Lung (tissue), 12 donors: ENCODE measurements around the gene PITPNM2. TPM values are rescaled to one million over a fixed set of nuclear protein-coding genes. Genes with fewer than 3 reads are reported as not detected.

Source experiments
- ATAC-seq: fragments of 200-7000 bp; cut with Tn5 transposase; one replicate; pipeline ENCODE4 v1.9.1; 2020; ENCODE audit warnings: moderate number of reproducible peaks; ENCODE audit not compliant: insufficient read depth, low FRiP score
- DNase-seq, 3 donors: peaks; one replicate each; pipeline ENCODE4 v3.0.0-alpha.2; 2013 to 2017
- H3K27ac ChIP-seq, 2 donors: one replicate each; pipeline ENCODE4 v1.5.1; 2013; ENCODE audit warnings: mild to moderate bottlenecking in 2 of 2, moderate library complexity in 2 of 2, control low read depth in 1 of 2, inconsistent platforms in 1 of 2, low read depth in 1 of 2, low read length in 1 of 2
- H3K27me3 ChIP-seq, 3 donors: one replicate each; pipeline ENCODE4 v1.5.1; 2013; ENCODE audit warnings: low read length in 2 of 3; ENCODE audit not compliant: control insufficient read depth in 3 of 3, insufficient read depth in 3 of 3
- H3K36me3 ChIP-seq, 4 donors: one replicate each; pipeline ENCODE4 v1.5.1; 2013; ENCODE audit warnings: low read length in 4 of 4, mild to moderate bottlenecking in 1 of 4, moderate library complexity in 1 of 4; ENCODE audit not compliant: control insufficient read depth in 4 of 4, insufficient read depth in 4 of 4
- H3K4me1 ChIP-seq, 5 donors: one replicate each; pipeline ENCODE4 v1.5.1; 2013; ENCODE audit warnings: low read length in 5 of 5, mild to moderate bottlenecking in 2 of 5, moderate library complexity in 1 of 5; ENCODE audit not compliant: control insufficient read depth in 5 of 5, insufficient read depth in 5 of 5
- H3K4me3 ChIP-seq: one replicate; pipeline ENCODE4 v1.5.1; 2013; ENCODE audit warnings: mild to moderate bottlenecking, control low read depth, moderate library complexity
- H3K9ac ChIP-seq, 2 donors: one replicate each; pipeline ENCODE4 v1.5.1; 2013; ENCODE audit warnings: low read length in 2 of 2, control low read depth in 1 of 2; ENCODE audit not compliant: insufficient read depth in 1 of 2
- H3K9me3 ChIP-seq, 4 donors: one replicate each; pipeline ENCODE4 v1.5.1; 2013; ENCODE audit warnings: low read length in 3 of 4, mild to moderate bottlenecking in 1 of 4, moderate library complexity in 1 of 4; ENCODE audit not compliant: control insufficient read depth in 4 of 4, insufficient read depth in 3 of 4
- CTCF ChIP-seq: IDR thresholded peaks from 2 replicates; pipeline ENCODE4 v1.5.1; 2012; ENCODE audit warnings: mild to moderate bottlenecking; ENCODE audit errors: control extremely low read depth, extremely low read depth
- WGBS, 2 donors: extraction: QIAGEN DNeasy Blood & Tissue Kit; methylation state at CpG; one replicate each; pipeline ENCODE4 v1.1.7; 2013; 5-methylcytosine and 5-hydroxymethylcytosine counted together
- polyA plus RNA-seq, 2 donors: library from polyadenylated mRNA; stranded (reverse); fragments of 200-250 nt; gene quantifications; one replicate each; pipeline ENCODE4 v1.2.1, GENCODE V29; 2013
- total RNA-seq, 2 donors: library from RNA; depleted of rRNA in 1 of 2; stranded (reverse); fragments of >200 nt in 1 of 2; gene quantifications; one replicate each; pipeline ENCODE4 v1.2.1, GENCODE V29; 2014 to 2021
- donor health status: control.
- donor health status: control.
- donor health status: Bipolar disorder and iron deficiency.
- donor health status: healthy.
- donor health status: DM: yes; HTN: yes; CAD: no.

PITPNM2 gene
- total and polyA plus RNA-seq, 4 donors: 8.9 to 37.8 (median 16.2) TPM

GRCh38 chr12:123120452-123121166 lies 30.3 kb downstream of the PITPNM2 start:
- Histone ChIP-seq H3K4me1 (peaks cover 0 to 20% (median 10%) of the 10 kb centered on the region in 5 donors), H3K9ac (no peak overlapping the region), H3K4me3 (no peak overlapping the region), H3K36me3 (no peaks in the 10 kb centered on the region), H3K27me3 (no peaks in the 10 kb centered on the region), H3K27ac (peak overlapping the region in 1 of 2 donors; percentile 32), H3K9me3 (no peaks in the 10 kb centered on the region)
- DNase-seq (no peak), ATAC-seq (no peak)
- WGBS, 2 donors: 64 to 76% methylated on average over 3 of the region's 3 CpGs
- no peak for TF ChIP-seq CTCF

GRCh38 chr12:123119808-123120207 lies 31.1 kb downstream of the PITPNM2 start:
- H3K4me1 ChIP-seq: peaks cover 7 to 26% (median 18%) of the 10 kb centered on the region in 5 donors
- H3K27me3 ChIP-seq: no peaks in the 10 kb centered on the region
- no peak for ATAC-seq
- no peak for TF ChIP-seq CTCF
- H3K9me3 ChIP-seq: no peaks in the 10 kb centered on the region
- DNase-seq: no peak
- H3K27ac ChIP-seq: no peak overlapping the region
- WGBS, 2 donors: 90 to 97% methylated on average over 7 of the region's 7 CpGs
- no peaks in the 10 kb centered on the region for H3K36me3 ChIP-seq
- H3K4me3 ChIP-seq: no peak overlapping the region
- no peak overlapping the region for H3K9ac ChIP-seq

DNA sequence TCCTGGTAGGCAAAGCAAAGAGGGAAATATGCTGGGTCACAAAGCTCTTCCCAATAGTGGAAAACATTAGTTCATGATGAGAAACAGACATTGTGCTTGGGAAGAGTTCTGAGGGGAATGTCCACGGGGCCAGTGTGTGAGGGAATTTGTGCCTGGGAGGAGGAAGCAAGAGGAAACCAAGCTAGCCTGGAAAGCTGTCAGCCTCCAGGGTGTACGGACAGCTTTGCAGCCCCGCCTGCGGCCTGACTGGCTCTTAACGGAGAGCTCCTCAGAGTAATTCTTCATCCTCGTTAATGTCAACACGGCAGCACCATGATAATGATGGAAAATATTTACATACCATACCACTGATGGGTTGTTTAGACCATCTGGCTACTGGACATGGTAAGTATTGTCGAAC lies 32.4 kb downstream of the PITPNM2 start:
- Histone ChIP-seq H3K36me3 (no peaks in the 10 kb centered on the region), H3K4me1 (peaks cover 13 to 30% (median 25%) of the 10 kb centered on the region in 5 donors), H3K9me3 (no peaks in the 10 kb centered on the region), H3K27ac (no peak overlapping the region), H3K9ac (no peak overlapping the region), H3K4me3 (no peak overlapping the region), H3K27me3 (no peaks in the 10 kb centered on the region)
- 80 to 86% methylated on average over 8 of the region's 8 CpGs for WGBS, 2 donors
- DNase-seq: no peak
- no peak for ATAC-seq
- no peak for TF ChIP-seq CTCF
